GM18502 (cell line): Measurements from ENCODE around the gene SLC19A1.

Experiments
- ATAC-seq: cut with Tn5 transposase; IDR thresholded peaks from one replicate; pipeline ENCODE4 v1.9.1; 2021; ENCODE audit warnings: mild to moderate bottlenecking; ENCODE audit not compliant: unreplicated experiment, poor library complexity

The SLC19A1 gene

GRCh38 chr21:45523411-45524101 lies 18.7 kb downstream of the SLC19A1 start:
- ATAC-seq, result no peak

GRCh38 chr21:45522986-45523385 lies 19.3 kb downstream of the SLC19A1 start:
- ATAC-seq, result no peak

DNA sequence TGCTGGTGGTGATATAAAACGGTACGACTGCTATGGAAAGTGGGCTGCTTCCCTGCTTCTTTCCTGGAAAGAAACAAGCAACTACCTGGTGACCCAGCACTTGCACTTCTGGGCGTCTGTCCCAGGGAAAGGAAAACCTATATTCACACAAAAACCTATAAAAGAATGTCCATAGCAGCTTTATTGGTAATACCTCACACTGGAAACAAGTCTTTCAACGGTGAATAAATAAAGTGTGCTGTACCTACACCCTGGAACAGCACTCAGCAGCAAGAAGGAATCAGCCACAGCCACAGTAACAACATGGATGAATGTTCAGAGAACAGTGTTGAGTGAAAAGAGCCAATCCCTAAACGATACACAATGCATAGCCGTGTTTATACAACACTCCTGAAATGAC lies 19.9 kb downstream of the SLC19A1 start:
- ATAC-seq, result no peak

DNA sequence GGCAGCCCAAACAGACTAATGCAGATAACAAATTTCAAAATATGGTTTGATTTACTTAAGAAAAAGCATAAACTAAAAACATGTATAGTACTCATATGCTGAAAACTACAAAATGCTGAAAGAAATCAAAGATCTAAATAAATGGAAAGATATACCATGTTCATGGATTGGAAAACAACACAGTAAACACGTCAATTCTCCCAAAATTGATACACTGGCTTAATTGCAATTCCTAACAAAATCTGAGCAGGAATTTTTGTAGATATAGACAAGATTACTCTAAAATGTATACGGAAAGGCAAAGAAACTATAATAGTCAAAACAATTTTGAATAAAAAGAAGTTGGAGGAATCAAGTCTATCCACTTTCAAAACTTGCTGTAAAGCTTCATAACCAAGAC lies 21.0 kb downstream of the SLC19A1 start:
- no peak for ATAC-seq

DNA sequence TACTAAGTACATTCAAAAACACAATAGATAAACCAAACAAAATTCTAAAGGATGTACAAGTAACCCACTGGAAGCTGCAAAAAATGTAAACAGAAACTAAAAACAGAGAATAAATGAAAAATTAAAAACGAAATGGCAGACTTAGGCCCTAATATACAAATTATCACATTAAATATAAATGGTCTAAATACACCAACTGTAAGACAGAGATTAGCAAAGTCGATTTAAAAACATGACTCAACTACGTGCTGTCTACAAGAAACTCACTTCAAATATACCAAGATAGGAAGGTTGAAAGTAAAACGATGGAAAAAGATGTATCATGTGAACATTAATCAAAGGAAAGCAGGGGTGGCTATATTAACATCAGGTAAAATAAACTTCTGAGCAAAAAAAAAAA lies 23.1 kb downstream of the SLC19A1 start:
- no peak for ATAC-seq

GRCh38 chr21:45518742-45519141 lies 23.5 kb downstream of the SLC19A1 start:
- no peak for ATAC-seq

DNA sequence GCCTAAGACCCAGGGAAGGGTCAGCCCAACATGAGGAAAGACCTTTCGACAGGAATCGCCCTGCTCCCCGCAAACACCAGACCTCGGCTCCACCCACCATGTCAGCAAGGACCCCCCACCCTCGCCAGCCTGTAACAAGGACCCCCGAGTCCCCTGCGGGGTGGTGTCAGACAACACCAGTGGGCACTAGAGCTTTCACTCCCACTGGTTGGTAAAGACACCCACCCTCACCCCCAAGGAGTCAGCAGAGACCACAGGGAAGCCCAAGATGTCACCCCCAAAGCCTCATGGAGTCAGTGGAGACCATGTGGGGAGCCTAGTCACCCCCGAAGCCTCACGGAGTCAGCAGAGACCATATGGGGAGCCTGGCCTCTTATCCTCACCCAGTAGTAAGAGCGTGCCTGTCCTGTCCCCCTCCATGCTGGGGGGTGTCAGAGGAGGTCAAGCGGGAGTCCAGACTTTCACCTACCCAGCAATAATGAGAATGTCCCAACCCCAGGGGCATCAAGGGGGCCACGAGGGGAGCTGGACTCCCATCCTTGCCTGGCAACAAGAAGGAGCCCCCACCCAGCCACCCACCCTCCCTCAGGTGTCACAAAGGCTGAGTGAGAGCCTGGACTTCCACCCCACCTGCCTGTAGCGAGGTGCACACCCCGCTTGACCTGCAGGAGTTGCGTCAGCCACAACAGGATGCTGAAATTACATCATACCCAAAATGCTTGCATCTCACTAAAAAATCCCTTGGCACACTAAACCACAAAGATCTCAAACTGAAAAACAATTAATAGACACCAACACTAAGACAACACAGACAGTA lies 24.8 kb downstream of the SLC19A1 start:
- ATAC-seq, result no peak

DNA sequence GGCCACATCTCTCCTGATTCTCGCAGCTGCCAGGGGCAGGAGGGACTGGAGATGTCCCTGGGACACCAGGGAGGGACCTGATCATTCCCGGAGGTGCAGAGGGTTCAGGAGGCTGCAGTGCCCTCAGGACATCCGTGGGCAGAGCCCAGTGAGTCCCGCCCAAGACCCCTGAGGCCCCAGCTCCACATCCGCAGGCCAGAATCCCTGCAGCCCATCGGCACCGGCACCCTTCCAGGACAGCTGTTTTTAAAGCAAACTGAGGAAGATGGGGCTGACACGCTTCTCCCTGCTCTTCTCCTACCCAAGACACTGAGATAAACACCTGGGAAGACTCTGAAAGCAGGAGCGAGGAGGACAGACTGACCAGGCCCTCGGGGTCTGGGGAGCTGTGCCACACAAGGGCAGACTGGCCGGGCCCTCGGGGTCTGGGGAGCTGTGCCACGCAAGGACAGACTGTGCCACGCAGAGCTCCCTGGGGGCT lies 25.5 kb downstream of the SLC19A1 start:
- no peak for ATAC-seq

GRCh38 chr21:45516071-45516670 lies 26.1 kb downstream of the SLC19A1 start:
- no peak for ATAC-seq

- no peak for ATAC-seq
Observed at GRCh38 chr21:45515241-45516061, 26.8 kb downstream of the SLC19A1 start.

- ATAC-seq, result no peak
Observed at GRCh38 chr21:45514311-45515021, 27.8 kb downstream of the SLC19A1 start.

DNA sequence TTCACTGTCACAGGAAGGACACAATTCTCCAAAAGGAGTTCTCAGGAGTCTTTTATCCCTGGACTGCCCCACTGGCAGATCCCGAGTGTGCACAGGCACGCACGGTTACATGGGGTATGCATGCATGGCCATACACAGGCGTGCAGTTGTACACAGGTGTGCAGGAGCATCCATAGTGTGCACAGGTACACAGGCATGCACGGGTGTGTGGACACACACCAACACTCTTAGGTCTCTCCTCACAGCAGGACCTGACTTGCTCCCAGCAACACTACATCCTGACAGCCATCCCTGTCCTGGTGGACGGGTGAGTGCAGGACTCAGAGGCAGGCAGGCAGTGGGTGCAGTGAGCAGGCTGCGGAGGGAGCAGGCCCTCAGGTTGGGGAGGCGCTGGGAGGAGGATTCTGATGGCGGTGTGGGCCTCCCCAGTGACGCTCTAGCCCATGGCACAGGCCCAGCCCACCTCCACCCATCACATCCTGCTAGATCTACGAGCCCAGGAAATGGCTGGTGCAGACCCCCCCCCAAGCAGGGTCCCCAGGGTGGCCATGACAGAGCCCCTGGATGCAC lies 28.4 kb downstream of the SLC19A1 start:
- no peak for ATAC-seq

DNA sequence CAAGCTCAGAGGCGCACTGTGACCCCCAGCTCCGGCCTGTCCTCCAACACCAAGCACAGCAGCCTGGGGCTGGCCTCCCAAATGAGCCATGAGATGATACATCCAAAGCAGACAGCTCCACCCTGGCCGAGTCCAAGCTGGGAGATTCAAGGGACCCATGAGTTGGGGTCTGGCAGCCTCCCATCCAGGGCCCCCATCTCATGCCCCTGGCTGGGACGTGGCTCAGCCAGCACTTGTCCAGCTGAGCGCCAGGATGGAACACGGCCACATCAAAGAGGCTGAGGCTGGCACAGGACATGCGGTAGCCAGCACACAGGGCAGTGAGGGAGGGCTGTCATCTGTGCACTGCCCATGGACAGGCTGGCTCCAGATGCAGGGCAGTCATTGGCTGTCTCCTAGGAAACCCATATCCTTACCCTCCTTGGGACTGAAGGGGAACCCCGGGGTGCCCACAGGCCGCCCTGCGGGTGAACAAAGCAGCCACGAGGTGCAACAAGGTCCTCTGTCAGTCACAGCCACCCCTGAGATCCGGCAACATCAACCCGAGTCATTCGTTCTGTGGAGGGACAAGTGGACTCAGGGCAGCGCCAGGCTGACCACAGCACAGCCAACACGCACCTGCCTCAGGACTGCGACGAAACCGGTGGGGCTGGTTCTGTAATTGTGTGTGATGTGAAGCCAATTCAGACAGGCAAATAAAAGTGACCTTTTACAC lies 29.1 kb downstream of the SLC19A1 start:
- ATAC-seq, result no peak

DNA sequence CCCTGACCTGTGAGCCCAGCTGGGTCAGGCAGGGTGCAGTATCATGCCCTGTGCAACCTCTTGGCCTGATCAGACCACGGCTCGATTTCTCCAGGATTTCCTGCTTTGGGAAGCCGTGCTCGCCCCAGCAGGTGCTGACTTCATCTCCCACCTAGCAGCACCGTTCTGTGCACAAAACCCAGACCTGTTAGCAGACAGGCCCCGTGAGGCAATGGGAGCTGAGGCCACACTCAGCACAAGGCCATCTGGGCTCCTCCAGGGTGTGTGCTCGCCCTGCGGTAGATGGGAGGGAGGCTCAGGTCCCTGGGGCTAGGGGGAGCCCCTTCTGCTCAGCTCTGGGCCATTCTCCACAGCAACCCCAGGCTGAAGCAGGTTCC lies 29.6 kb downstream of the SLC19A1 start:
- ATAC-seq, result no peak

DNA sequence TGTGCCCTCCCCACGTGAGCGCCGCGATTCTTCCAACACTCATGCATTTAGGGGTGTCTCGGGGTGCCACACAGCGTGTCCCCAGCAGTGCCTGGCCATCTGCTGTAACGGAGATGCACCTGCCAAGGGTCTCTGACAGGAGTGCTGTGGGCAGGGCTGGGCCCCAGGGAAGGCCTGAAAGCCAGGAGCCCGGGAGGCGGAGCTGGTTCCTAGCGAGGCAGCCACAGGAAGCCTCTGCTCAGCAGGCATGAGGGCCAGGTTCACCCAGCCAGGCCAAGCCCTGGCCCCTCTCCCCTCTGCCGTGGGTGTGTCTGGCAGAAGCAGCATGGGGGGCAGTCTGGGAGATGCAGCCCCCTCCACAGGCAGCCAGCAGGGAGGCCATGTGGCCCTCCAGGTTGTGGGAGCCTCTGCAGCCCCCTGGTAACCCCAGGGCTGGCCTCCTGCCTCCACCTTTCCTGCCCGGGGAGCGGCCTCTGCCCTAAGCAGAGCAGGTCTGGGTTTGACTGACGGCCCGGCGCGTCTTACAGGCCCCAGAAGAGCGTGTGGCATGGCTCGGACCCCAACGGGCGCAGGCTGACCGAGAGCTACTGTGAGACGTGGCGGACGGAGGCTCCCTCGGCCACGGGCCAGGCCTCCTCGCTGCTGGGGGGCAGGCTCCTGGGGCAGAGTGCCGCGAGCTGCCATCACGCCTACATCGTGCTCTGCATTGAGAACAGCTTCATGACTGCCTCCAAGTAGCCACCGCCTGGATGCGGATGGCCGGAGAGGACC lies 30.4 kb downstream of the SLC19A1 start:
- no peak for ATAC-seq

- no peak for ATAC-seq
Observed at GRCh38 chr21:45511007-45511406, 31.2 kb downstream of the SLC19A1 start.

DNA sequence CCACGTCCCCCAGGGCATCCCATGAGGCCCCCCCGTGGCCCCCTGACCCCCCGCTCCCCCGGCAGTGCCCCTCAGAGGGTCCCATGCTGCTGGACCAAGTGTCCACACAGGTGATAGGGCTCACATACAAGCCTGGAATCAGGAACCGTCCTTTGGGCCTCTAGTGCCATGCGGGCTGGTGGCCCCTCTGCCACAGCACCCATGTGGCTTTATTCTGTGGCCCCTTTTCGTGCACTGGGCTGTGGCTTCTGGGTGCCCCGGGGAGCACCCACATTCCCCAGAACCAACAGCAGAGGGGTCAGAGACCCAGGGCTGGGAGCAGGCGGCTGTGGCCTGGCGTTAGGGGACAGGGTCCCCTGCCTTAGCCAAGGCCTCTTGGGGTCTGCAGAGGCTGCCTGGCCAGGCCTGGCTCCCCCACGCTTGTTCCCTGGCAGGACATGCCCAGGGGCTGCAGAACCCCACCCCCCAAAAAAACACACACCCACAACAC lies 31.7 kb downstream of the SLC19A1 start:
- no peak for ATAC-seq
